H9 (cell line): ENCODE results near the gene SETBP1. TPM values are rescaled to one million over a fixed set of nuclear protein-coding genes. Genes with fewer than 3 reads are reported as not detected.

Source experiments
- DNase-seq: peaks from one replicate; pipeline ENCODE4 v3.0.0-alpha.2; 2017
- H2AFZ ChIP-seq: one replicate; pipeline ENCODE4 v1.6.1; 2013; ENCODE audit warnings: mild to moderate bottlenecking, low read length, control low read depth, moderate library complexity
- H2AK5ac ChIP-seq: 2 replicates; pipeline ENCODE4 v1.6.1; 2013; ENCODE audit warnings: low read length, control low read depth, mixed read lengths; ENCODE audit not compliant: insufficient read length
- H2BK120ac ChIP-seq: one replicate; pipeline ENCODE4 v1.6.1; 2013; ENCODE audit warnings: low read depth, mild to moderate bottlenecking, low read length, control low read depth, inconsistent platforms; ENCODE audit not compliant: poor library complexity, severe bottlenecking
- H2BK12ac ChIP-seq: 2 replicates; pipeline ENCODE4 v1.6.1; 2013; ENCODE audit warnings: low read length, control low read depth, mixed read lengths, low read depth; ENCODE audit not compliant: insufficient read length
- H2BK15ac ChIP-seq: 2 replicates; pipeline ENCODE4 v1.6.1; 2013; ENCODE audit warnings: low read depth, low read length, control low read depth
- H2BK20ac ChIP-seq: one replicate; pipeline ENCODE4 v1.6.1; 2013; ENCODE audit warnings: low read depth, mild to moderate bottlenecking, low read length, control low read depth, inconsistent platforms; ENCODE audit not compliant: poor library complexity, severe bottlenecking
- H2BK5ac ChIP-seq: 2 replicates; pipeline ENCODE4 v1.6.1; 2013; ENCODE audit warnings: low read length, control low read depth, mixed read lengths; ENCODE audit not compliant: insufficient read length
- H3K14ac ChIP-seq: 2 replicates; pipeline ENCODE4 v1.6.1; 2013; ENCODE audit warnings: low read length, control low read depth; ENCODE audit not compliant: insufficient read depth
- H3K18ac ChIP-seq: 2 replicates; pipeline ENCODE4 v1.6.1; 2013; ENCODE audit warnings: low read depth, mild to moderate bottlenecking, mixed read lengths, low read length, control low read depth; ENCODE audit not compliant: insufficient read length
- H3K23ac ChIP-seq: 2 replicates; pipeline ENCODE4 v1.6.1; 2013; ENCODE audit warnings: low read length, control low read depth, mixed read lengths, low read depth; ENCODE audit not compliant: insufficient read length
- H3K23me2 ChIP-seq: 2 replicates; pipeline ENCODE4 v1.6.1; 2013; ENCODE audit warnings: low read depth, mild to moderate bottlenecking, mixed read lengths, low read length, control low read depth; ENCODE audit not compliant: insufficient read length, poor library complexity, severe bottlenecking
- H3K27ac ChIP-seq: 2 replicates; pipeline ENCODE4 v1.5.1; 2013; ENCODE audit warnings: low read length, control low read depth, mixed read lengths, low read depth; ENCODE audit not compliant: insufficient read length
- H3K27me3 ChIP-seq: 2 replicates; pipeline ENCODE4 v1.6.1; 2013; ENCODE audit warnings: low read length, control low read depth, inconsistent platforms; ENCODE audit not compliant: insufficient read depth
- H3K4ac ChIP-seq: 2 replicates; pipeline ENCODE4 v1.6.1; 2013; ENCODE audit warnings: low read depth, mild to moderate bottlenecking, control low read depth, inconsistent platforms, low read length, moderate library complexity
- H3K4me1 ChIP-seq: 2 replicates; pipeline ENCODE4 v1.6.1; 2013; ENCODE audit warnings: low read length, control low read depth, inconsistent platforms; ENCODE audit not compliant: insufficient read depth
- H3K4me2 ChIP-seq: 2 replicates; pipeline ENCODE4 v1.6.1; 2013; ENCODE audit warnings: low read length, control low read depth, mixed read lengths; ENCODE audit not compliant: insufficient read length, insufficient read depth
- H3K56ac ChIP-seq: 2 replicates; pipeline ENCODE4 v1.6.1; 2013; ENCODE audit warnings: low read depth, mild to moderate bottlenecking, mixed read lengths, low read length, control low read depth; ENCODE audit not compliant: insufficient read length
- H3K79me1 ChIP-seq: 2 replicates; pipeline ENCODE4 v1.6.1; 2013; ENCODE audit warnings: low read depth, mild to moderate bottlenecking, moderate library complexity, low read length, control low read depth, inconsistent platforms; ENCODE audit not compliant: insufficient read depth, poor library complexity, severe bottlenecking
- H3K79me2 ChIP-seq: 2 replicates; pipeline ENCODE4 v1.6.1; 2013; ENCODE audit warnings: low read length, control low read depth, inconsistent platforms; ENCODE audit not compliant: insufficient read depth
- H3K9ac ChIP-seq: 2 replicates; pipeline ENCODE4 v1.6.1; 2013; ENCODE audit warnings: low read length, control low read depth, mixed read lengths; ENCODE audit not compliant: insufficient read length; ENCODE audit errors: extremely low read depth
- H3K9me3 ChIP-seq: one replicate; pipeline ENCODE4 v1.6.1; 2013; ENCODE audit warnings: low read depth, low read length, inconsistent platforms; ENCODE audit not compliant: control insufficient read depth
- H3T11ph ChIP-seq: one replicate; pipeline ENCODE4 v1.6.1; 2013; ENCODE audit warnings: mild to moderate bottlenecking, low read length, control low read depth, inconsistent platforms
- H4K20me1 ChIP-seq: one replicate; pipeline ENCODE4 v1.6.1; 2013; ENCODE audit not compliant: control insufficient read depth, insufficient read length, insufficient read depth
- H4K5ac ChIP-seq: 2 replicates; pipeline ENCODE4 v1.6.1; 2013; ENCODE audit warnings: low read depth, mild to moderate bottlenecking, mixed read lengths, low read length, control low read depth; ENCODE audit not compliant: insufficient read length
- H4K8ac ChIP-seq: replicated peaks from 2 replicates; pipeline ENCODE4 v1.6.1; 2013; ENCODE audit warnings: low read length, control low read depth, mixed read lengths, low read depth; ENCODE audit not compliant: insufficient read length
- H4K91ac ChIP-seq: 2 replicates; pipeline ENCODE4 v1.6.1; 2013; ENCODE audit warnings: low read depth, mild to moderate bottlenecking, moderate library complexity, mixed read lengths, low read length, control low read depth; ENCODE audit not compliant: insufficient read length
- H3K27ac Mint-ChIP-seq, 3 experiments: 2 replicates in 2 of 3; 3 replicates in 1 of 3; pipeline ENCODE4 v1.8.0; 2020 to 2021; ENCODE audit warnings: mixed read lengths in 3 of 3, mild to moderate bottlenecking in 1 of 3, moderate library complexity in 1 of 3
- H3K27me3 Mint-ChIP-seq: 2 replicates; pipeline ENCODE4 v1.8.0; 2021; ENCODE audit warnings: low read depth, mild to moderate bottlenecking, moderate library complexity, mixed read lengths
- H3K36me3 Mint-ChIP-seq, 3 experiments: 2 replicates in 2 of 3; 3 replicates in 1 of 3; pipeline ENCODE4 v1.8.0; 2020 to 2021; ENCODE audit warnings: low read depth in 3 of 3, mixed read lengths in 3 of 3; ENCODE audit not compliant: insufficient read depth in 1 of 3
- H3K4me1 Mint-ChIP-seq, 2 experiments: 2 replicates each; pipeline ENCODE4 v1.8.0; 2020; ENCODE audit warnings: mixed read lengths in 2 of 2
- H3K4me3 Mint-ChIP-seq, 2 experiments: 2 replicates in 1 of 2; 3 replicates in 1 of 2; pipeline ENCODE4 v1.8.0; 2020 to 2021; ENCODE audit warnings: mild to moderate bottlenecking in 2 of 2, mixed read lengths in 2 of 2, moderate library complexity in 1 of 2
- H3K9me3 Mint-ChIP-seq, 2 experiments: 2 replicates in 1 of 2; 3 replicates in 1 of 2; pipeline ENCODE4 v1.8.0; 2020; ENCODE audit warnings: mild to moderate bottlenecking in 2 of 2, mixed read lengths in 2 of 2, moderate library complexity in 1 of 2
- CTCF ChIP-seq: fragments of 200-600 bp; sonication (generic); conservative IDR thresholded peaks from 3 replicates; pipeline ENCODE4 v1.8.0; 2021; ENCODE audit warnings: antibody characterized with exemption, mild to moderate bottlenecking
- WGBS: extraction: QIAGEN DNeasy Blood & Tissue Kit; methylation state at CpG from one replicate; pipeline ENCODE4 v1.1.7; 2013; ENCODE audit warnings: missing lambda C conversion rate, low lambda C conversion rate, mixed read lengths; ENCODE audit not compliant: insufficient read length; ENCODE audit errors: extremely low coverage; 5-methylcytosine and 5-hydroxymethylcytosine counted together
- total RNA-seq: library from RNA; stranded (reverse); gene quantifications from 2 replicates; pipeline ENCODE4 v1.2.1, GENCODE V29; 2021

SETBP1 gene
- total RNA-seq, 1 experiment from 2014 or later: 4.6 TPM

DNA sequence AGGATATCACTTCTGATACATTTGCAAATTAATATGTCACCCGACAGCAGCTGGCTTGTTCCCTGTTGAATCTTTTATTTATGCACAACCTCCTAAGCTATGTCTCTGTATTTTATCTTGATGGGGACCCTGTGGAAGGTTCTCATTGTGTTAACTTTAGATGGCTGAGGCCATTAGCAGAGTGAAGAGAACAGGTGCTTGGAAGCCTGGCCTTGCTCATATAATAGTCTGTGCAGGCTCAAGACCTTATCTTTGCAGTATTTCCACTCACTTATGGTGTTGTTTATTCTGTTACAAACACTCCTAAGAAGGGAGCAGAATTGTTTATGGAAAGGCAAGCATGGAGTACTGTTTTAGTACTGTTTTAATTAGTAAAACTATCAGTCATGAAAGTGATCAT lies 107.6 kb downstream of the SETBP1 start:
- no peak overlapping the region for H3K27ac Mint-ChIP-seq
- H3K27me3 Mint-ChIP-seq: no peaks in the 10 kb centered on the region
- peaks cover 4 to 7% of the 10 kb centered on the region in 2 experiments for H3K4me1 Mint-ChIP-seq
- Histone ChIP-seq H3K18ac (no peak overlapping the region), H3K4me2 (no peak overlapping the region), H3T11ph (no peak overlapping the region), H3K4me1 (no peaks in the 10 kb centered on the region; the same call in 1 of the 2 replicates), H4K20me1 (no peaks in the 10 kb centered on the region), H2BK120ac (no peak overlapping the region), H3K27ac (no peak overlapping the region), H2BK5ac (no peak overlapping the region), H3K14ac (no peak overlapping the region), H4K5ac (no peak overlapping the region), H3K4ac (no peak overlapping the region), H2AK5ac (no peak overlapping the region), H3K79me2 (no peaks in the 10 kb centered on the region), H3K9me3 (no peaks in the 10 kb centered on the region), H4K8ac (no peak overlapping the region), H2AFZ (no peak overlapping the region), H3K79me1 (no peaks in the 10 kb centered on the region), H4K91ac (no peak overlapping the region), H2BK20ac (no peak overlapping the region), H2BK15ac (no peak overlapping the region), H3K23ac (no peak overlapping the region), H3K23me2 (no peaks in the 10 kb centered on the region), H3K9ac (no peak overlapping the region), H3K27me3 (no peaks in the 10 kb centered on the region), H2BK12ac (no peak overlapping the region), H3K56ac (no peak overlapping the region)
- H3K9me3 Mint-ChIP-seq: no peaks in the 10 kb centered on the region
- H3K4me3 Mint-ChIP-seq: no peak overlapping the region
- no peak for TF ChIP-seq CTCF
- H3K36me3 Mint-ChIP-seq: no peaks in the 10 kb centered on the region
- no peak for DNase-seq
- WGBS: no CpG with 5 or more reads among the region's 1 CpG
